Endodermal cell (in vitro differentiated cells): ENCODE results near the gene ASAP3. TPM values are rescaled to one million over a fixed set of nuclear protein-coding genes. Genes with fewer than 3 reads are reported as not detected.

Source experiments
- DNase-seq: peaks from one replicate; pipeline ENCODE4 v3.0.0-alpha.2; 2017
- H3K27ac ChIP-seq: 2 replicates; pipeline ENCODE4 v1.5.1; 2013; ENCODE audit warnings: mild to moderate bottlenecking, low read depth, low read length, moderate library complexity
- H3K27me3 ChIP-seq: 2 replicates; pipeline ENCODE4 v1.6.1; 2013; ENCODE audit warnings: mild to moderate bottlenecking, low read length, moderate library complexity; ENCODE audit not compliant: insufficient read depth, control insufficient read depth, poor library complexity, severe bottlenecking
- H3K36me3 ChIP-seq: 2 replicates; pipeline ENCODE4 v1.7.0; 2013; ENCODE audit warnings: mild to moderate bottlenecking, low read length, moderate library complexity; ENCODE audit not compliant: control insufficient read depth, insufficient read depth
- H3K4me1 ChIP-seq: one replicate; pipeline ENCODE4 v1.7.0; 2013; ENCODE audit warnings: low read length; ENCODE audit not compliant: control insufficient read depth, insufficient read depth
- H3K4me3 ChIP-seq: 2 replicates; pipeline ENCODE4 v1.5.1; 2013; ENCODE audit warnings: mild to moderate bottlenecking, low read length, moderate library complexity
- H3K9ac ChIP-seq: 2 replicates; pipeline ENCODE4 v1.6.1; 2013; ENCODE audit warnings: mild to moderate bottlenecking, low read length, moderate library complexity; ENCODE audit not compliant: poor library complexity, severe bottlenecking; ENCODE audit errors: extremely low read depth
- H3K9me3 ChIP-seq: 2 replicates; pipeline ENCODE4 v1.6.1; 2013; ENCODE audit warnings: mild to moderate bottlenecking, low read length, moderate library complexity; ENCODE audit not compliant: control insufficient read depth
- H3K27ac Mint-ChIP-seq: 2 replicates; pipeline ENCODE4 v1.8.0; 2020; ENCODE audit warnings: mixed read lengths
- H3K27me3 Mint-ChIP-seq: 2 replicates; pipeline ENCODE4 v1.8.0; 2021; ENCODE audit warnings: mild to moderate bottlenecking, mixed read lengths; ENCODE audit not compliant: insufficient read depth
- H3K36me3 Mint-ChIP-seq: 2 replicates; pipeline ENCODE4 v1.8.0; 2020; ENCODE audit warnings: low read depth, mixed read lengths
- H3K4me1 Mint-ChIP-seq: 2 replicates; pipeline ENCODE4 v1.8.0; 2020; ENCODE audit warnings: mixed read lengths
- H3K4me3 Mint-ChIP-seq: 2 replicates; pipeline ENCODE4 v1.8.0; 2020; ENCODE audit warnings: mild to moderate bottlenecking, moderate library complexity, mixed read lengths
- H3K9me3 Mint-ChIP-seq: 2 replicates; pipeline ENCODE4 v1.8.0; 2020; ENCODE audit warnings: mild to moderate bottlenecking, mixed read lengths
- WGBS, 2 experiments: methylation state at CpG; one replicate each; pipeline versions ENCODE4 v1.1.5 to v1.1.7; 2013; ENCODE audit warnings: missing lambda C conversion rate in 2 of 2, mixed read lengths in 1 of 2; ENCODE audit not compliant: insufficient coverage in 1 of 2, insufficient read length in 1 of 2; 5-methylcytosine and 5-hydroxymethylcytosine counted together
- total RNA-seq, 2 donors: library from RNA; stranded (reverse); fragmentation: NEBNext Ultra II Directional in 1 of 2; extraction: Animal tissue kit (Norgen Biotek cat#: 25700) in 1 of 2; gene quantifications; 2 replicates in 1 of 2; 3 replicates in 1 of 2; pipeline ENCODE4 v1.2.1, GENCODE V29; 2021
- TF ChIP-seq, protein P1 (sequence below): fragments of 200-600 bp; sonication (generic); conservative IDR thresholded peaks from 2 replicates; pipeline ENCODE4 v1.5.0; 2021; ENCODE audit warnings: antibody characterized with exemption, mild to moderate bottlenecking

ASAP3 gene
- total RNA-seq, 2 donors from 2014 or later = 78.7 to 91.0 TPM

DNA sequence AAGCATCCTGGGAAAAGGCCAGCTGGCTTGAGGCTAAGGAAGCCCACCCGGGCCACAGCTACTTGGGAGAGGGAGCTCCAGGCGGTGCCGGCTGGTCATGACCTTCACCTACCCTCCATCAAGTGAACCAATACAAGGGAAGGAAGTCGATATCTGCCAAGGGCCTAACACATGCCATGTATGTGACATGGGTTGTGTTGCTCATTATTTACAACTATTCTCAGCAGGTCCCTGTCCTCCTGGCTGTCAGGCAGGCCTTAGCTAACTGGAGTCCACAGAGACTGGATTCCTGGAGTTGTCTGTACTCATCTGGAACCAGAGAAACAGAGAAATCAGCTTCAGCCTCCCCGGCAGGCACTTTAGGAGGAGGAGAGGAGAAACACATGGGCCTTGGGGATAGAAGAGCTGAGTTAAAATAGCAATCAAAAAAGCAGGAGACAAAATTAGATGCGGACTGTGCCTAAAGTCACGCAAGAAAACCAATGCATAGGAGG is 75.1 kb downstream of the ASAP3 start:
- peaks cover 5% of the 10 kb centered on the region for H3K4me1 Mint-ChIP-seq
- peaks cover 26% of the 10 kb centered on the region for H3K27me3 Mint-ChIP-seq
- H3K4me3 Mint-ChIP-seq = no peak overlapping the region
- no peak overlapping the region for H3K27ac ChIP-seq
- no peaks in the 10 kb centered on the region for H3K36me3 ChIP-seq
- WGBS, 2 experiments = 87 to 94% methylated on average over 3 to 7 of the region's 7 CpGs
- no peak overlapping the region for H3K27ac Mint-ChIP-seq
- TF ChIP-seq, protein P1, sequence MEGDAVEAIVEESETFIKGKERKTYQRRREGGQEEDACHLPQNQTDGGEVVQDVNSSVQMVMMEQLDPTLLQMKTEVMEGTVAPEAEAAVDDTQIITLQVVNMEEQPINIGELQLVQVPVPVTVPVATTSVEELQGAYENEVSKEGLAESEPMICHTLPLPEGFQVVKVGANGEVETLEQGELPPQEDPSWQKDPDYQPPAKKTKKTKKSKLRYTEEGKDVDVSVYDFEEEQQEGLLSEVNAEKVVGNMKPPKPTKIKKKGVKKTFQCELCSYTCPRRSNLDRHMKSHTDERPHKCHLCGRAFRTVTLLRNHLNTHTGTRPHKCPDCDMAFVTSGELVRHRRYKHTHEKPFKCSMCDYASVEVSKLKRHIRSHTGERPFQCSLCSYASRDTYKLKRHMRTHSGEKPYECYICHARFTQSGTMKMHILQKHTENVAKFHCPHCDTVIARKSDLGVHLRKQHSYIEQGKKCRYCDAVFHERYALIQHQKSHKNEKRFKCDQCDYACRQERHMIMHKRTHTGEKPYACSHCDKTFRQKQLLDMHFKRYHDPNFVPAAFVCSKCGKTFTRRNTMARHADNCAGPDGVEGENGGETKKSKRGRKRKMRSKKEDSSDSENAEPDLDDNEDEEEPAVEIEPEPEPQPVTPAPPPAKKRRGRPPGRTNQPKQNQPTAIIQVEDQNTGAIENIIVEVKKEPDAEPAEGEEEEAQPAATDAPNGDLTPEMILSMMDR = no peak
- H3K4me3 ChIP-seq = no peak overlapping the region
- no peak for DNase-seq
- no peaks in the 10 kb centered on the region for H3K9me3 ChIP-seq
- H3K36me3 Mint-ChIP-seq = no peaks in the 10 kb centered on the region
- peaks cover 7% of the 10 kb centered on the region for H3K27me3 ChIP-seq
- no peaks in the 10 kb centered on the region for H3K9me3 Mint-ChIP-seq
- H3K4me1 ChIP-seq = no peaks in the 10 kb centered on the region
- H3K9ac ChIP-seq = no peak overlapping the region

DNA sequence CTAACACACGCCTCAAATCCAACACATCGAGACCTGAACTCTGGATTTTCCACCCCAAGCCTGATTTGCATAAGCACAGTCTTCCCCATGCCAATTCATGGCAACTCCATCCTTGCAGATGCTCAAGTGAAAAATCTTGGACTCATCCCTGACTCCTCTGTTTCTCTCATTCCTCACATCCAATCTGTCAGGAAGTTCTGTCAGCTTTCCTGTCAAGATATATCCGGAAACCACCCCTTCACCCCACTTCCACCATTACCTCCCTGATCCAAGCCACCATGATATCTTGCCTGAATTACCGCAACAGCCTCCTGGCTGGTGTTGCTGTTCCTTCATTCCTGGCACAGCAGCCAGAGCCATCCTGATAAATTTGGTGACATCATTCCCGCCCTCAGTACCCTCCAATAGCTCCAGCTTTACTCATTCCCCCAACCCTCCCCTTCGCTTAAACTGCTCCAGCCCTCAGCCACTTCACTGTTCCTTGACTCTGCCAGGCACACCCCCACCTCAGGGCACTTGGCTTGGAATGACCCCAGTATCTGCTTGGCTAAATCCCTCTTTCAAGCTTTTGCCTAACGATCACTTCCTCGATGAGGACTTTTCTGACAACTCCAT is 76.9 kb downstream of the ASAP3 start:
- WGBS, 2 experiments = 85 to 93% methylated on average over 8 of the region's 8 CpGs
- Histone ChIP-seq H3K4me1 (no peaks in the 10 kb centered on the region), H3K36me3 (no peaks in the 10 kb centered on the region), H3K27me3 (peaks cover 15% of the 10 kb centered on the region), H3K27ac (no peak overlapping the region), H3K4me3 (no peak overlapping the region), H3K9ac (no peak overlapping the region), H3K9me3 (no peaks in the 10 kb centered on the region)
- H3K9me3 Mint-ChIP-seq = no peaks in the 10 kb centered on the region
- TF ChIP-seq, protein P1 = no peak
- DNase-seq = no peak
- peaks cover 10% of the 10 kb centered on the region for H3K4me1 Mint-ChIP-seq
- no peak overlapping the region for H3K27ac Mint-ChIP-seq
- no peaks in the 10 kb centered on the region for H3K36me3 Mint-ChIP-seq
- peaks cover 35% of the 10 kb centered on the region for H3K27me3 Mint-ChIP-seq
- H3K4me3 Mint-ChIP-seq = no peak overlapping the region

DNA sequence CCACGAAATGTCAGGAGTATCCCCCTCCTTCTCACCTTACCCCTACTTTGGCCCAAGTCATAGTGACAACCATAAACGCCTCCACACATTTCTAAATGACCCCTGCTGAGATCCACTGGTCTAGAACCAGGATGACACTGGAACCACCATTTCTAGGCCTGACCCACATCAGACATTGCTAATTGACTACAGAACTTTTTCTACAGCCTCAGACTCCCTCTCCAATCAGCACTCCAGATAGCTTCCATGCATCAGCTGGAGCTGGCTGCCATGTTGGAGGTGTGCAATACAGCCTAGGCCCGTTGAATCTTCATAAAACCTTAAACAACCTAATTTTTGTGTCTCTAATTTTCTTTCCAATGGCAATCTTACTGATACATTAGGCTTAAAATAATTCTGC is 78.0 kb downstream of the ASAP3 start:
- H3K9me3 ChIP-seq = no peaks in the 10 kb centered on the region
- peaks cover 6% of the 10 kb centered on the region for H3K4me1 Mint-ChIP-seq
- 81 to 86% methylated on average over 1 to 3 of the region's 3 CpGs for WGBS, 2 experiments
- TF ChIP-seq, protein P1 = no peak
- H3K9me3 Mint-ChIP-seq = no peaks in the 10 kb centered on the region
- H3K36me3 Mint-ChIP-seq = no peaks in the 10 kb centered on the region
- H3K27ac Mint-ChIP-seq = no peak overlapping the region
- no peak overlapping the region for H3K4me3 Mint-ChIP-seq
- no peak for DNase-seq
- no peak overlapping the region for H3K9ac ChIP-seq
- no peak overlapping the region for H3K4me3 ChIP-seq
- peaks cover 15% of the 10 kb centered on the region for H3K27me3 ChIP-seq
- H3K27me3 Mint-ChIP-seq = peaks cover 44% of the 10 kb centered on the region
- no peak overlapping the region for H3K27ac ChIP-seq
- H3K36me3 ChIP-seq = no peaks in the 10 kb centered on the region
- no peaks in the 10 kb centered on the region for H3K4me1 ChIP-seq
